H1 (cell line): ENCODE data around the gene CKAP2L. TPM values are rescaled to one million over a fixed set of nuclear protein-coding genes. Genes with fewer than 3 reads are reported as not detected.

Source experiments
- CTCF ChIA-PET: fragments of 300-600 bp; sonication (Branson Sonifier 250); formaldehyde crosslinking; loops from one replicate; lab custom pipeline; 2021; ENCODE audit not compliant: partially characterized antibody; lab: Charles Lee
- POLR2A ChIA-PET: fragments of 300-600 bp; sonication (Branson Sonifier 250); formaldehyde crosslinking; loops from one replicate; lab custom pipeline; 2021; ENCODE audit warnings: inconsistent platforms; ENCODE audit not compliant: partially characterized antibody; lab: Charles Lee
- DNase-seq, 2 experiments: peaks; one replicate each; pipeline versions ENCODE4 v3.0.0 to v3.0.0-alpha.2; 2010 to 2022; ENCODE audit warnings: low spot score in 2 of 2, low read depth in 1 of 2, mixed read lengths in 1 of 2
- FAIRE-seq: peaks from 2 replicates; lab custom pipeline; 2011; peaks lifted over from hg19 to GRCh38; lab: Jason Lieb, UNC
- H2AFZ ChIP-seq: 2 replicates; pipeline ENCODE4 v1.8.1; 2012; ENCODE audit warnings: low read length, inconsistent platforms
- H2AK5ac ChIP-seq: 2 replicates; pipeline ENCODE4 v1.6.1; 2013; ENCODE audit warnings: low read depth, low read length
- H2BK120ac ChIP-seq: replicated peaks from 2 replicates; pipeline ENCODE3; 2013; ENCODE audit warnings: low read depth, low read length, inconsistent platforms
- H2BK12ac ChIP-seq: 2 replicates; pipeline ENCODE4 v1.6.1; 2013; ENCODE audit warnings: low read depth, low read length
- H2BK15ac ChIP-seq: 2 replicates; pipeline ENCODE4 v1.6.1; 2013; ENCODE audit warnings: low read length
- H2BK20ac ChIP-seq: 2 replicates; pipeline ENCODE4 v1.6.1; 2013; ENCODE audit warnings: low read length
- H2BK5ac ChIP-seq: 2 replicates; pipeline ENCODE4 v1.6.1; 2013; ENCODE audit warnings: low read depth, low read length
- H3K14ac ChIP-seq: 2 replicates; pipeline ENCODE4 v1.6.1; 2013; ENCODE audit warnings: inconsistent platforms; ENCODE audit not compliant: insufficient read length
- H3K18ac ChIP-seq: 2 replicates; pipeline ENCODE4 v1.6.1; 2013; ENCODE audit warnings: low read length; ENCODE audit errors: extremely low read depth
- H3K23ac ChIP-seq: 2 replicates; pipeline ENCODE4 v1.6.1; 2013; ENCODE audit warnings: inconsistent platforms; ENCODE audit not compliant: insufficient read length
- H3K23me2 ChIP-seq: 2 replicates; pipeline ENCODE4 v1.6.1; 2013; ENCODE audit warnings: low read depth, low read length
- H3K27ac ChIP-seq: 2 replicates; pipeline ENCODE4 v1.6.1; 2011; ENCODE audit warnings: low read depth, low read length, inconsistent platforms
- H3K27me3 ChIP-seq, 4 experiments: replicated peaks in 1 of 4; 1 replicate in 1 of 4; 2 replicates in 3 of 4; pipeline versions ENCODE4 v1.6.1 to v1.8.1; 2011 to 2013; ENCODE audit warnings: low read length in 3 of 4, mild to moderate bottlenecking in 3 of 4, inconsistent platforms in 2 of 4, mixed read lengths in 2 of 4, moderate library complexity in 1 of 4; ENCODE audit not compliant: control insufficient read depth in 3 of 4, insufficient read depth in 3 of 4; ENCODE audit errors: extremely low read depth in 1 of 4
- H3K36me3 ChIP-seq, 4 experiments: 2 replicates each; pipeline versions ENCODE4 v1.6.1 to v1.8.1; 2011 to 2013; ENCODE audit warnings: mild to moderate bottlenecking in 4 of 4, low read length in 3 of 4, moderate library complexity in 2 of 4, control low read depth in 1 of 4, inconsistent platforms in 1 of 4; ENCODE audit not compliant: insufficient read depth in 4 of 4, control insufficient read depth in 2 of 4
- H3K4ac ChIP-seq: replicated peaks from 2 replicates; pipeline ENCODE3; 2013; ENCODE audit warnings: low read length, low read depth, mixed read lengths, inconsistent platforms; ENCODE audit not compliant: insufficient read length
- H3K4me1 ChIP-seq, 4 experiments: replicated peaks in 1 of 4; 1 replicate in 1 of 4; 2 replicates in 3 of 4; pipeline versions ENCODE4 v1.6.1 to v1.8.1; 2011 to 2013; ENCODE audit warnings: low read length in 3 of 4, inconsistent platforms in 2 of 4, mixed read lengths in 1 of 4; ENCODE audit not compliant: insufficient read depth in 4 of 4, control insufficient read depth in 3 of 4
- H3K4me2 ChIP-seq, 2 experiments: 2 replicates each; pipeline versions ENCODE4 v1.6.1 to v1.8.1; 2011 to 2013; ENCODE audit warnings: low read depth in 2 of 2, low read length in 2 of 2, control low read depth in 1 of 2, inconsistent platforms in 1 of 2, mild to moderate bottlenecking in 1 of 2; ENCODE audit not compliant: insufficient read depth in 1 of 2
- H3K4me3 ChIP-seq, 4 experiments: fragments of 200-600, 300-600 bp in 1 of 4; sonication (generic), shearing (Covaris generic), sonication (Bioruptor Twin) in 1 of 4; 2 replicates each; pipeline versions ENCODE4 v1.5.1 to v1.8.1; 2011 to 2016; ENCODE audit warnings: low read length in 4 of 4, low read depth in 3 of 4, control low read depth in 2 of 4, inconsistent platforms in 2 of 4, mild to moderate bottlenecking in 2 of 4, mixed read lengths in 1 of 4, moderate library complexity in 1 of 4; ENCODE audit not compliant: insufficient read depth in 2 of 4; ENCODE audit errors: extremely low read depth in 1 of 4
- H3K56ac ChIP-seq: replicated peaks from 2 replicates; pipeline ENCODE3; 2013; ENCODE audit warnings: low read depth, mild to moderate bottlenecking, mixed read lengths, low read length, inconsistent platforms; ENCODE audit not compliant: insufficient read length
- H3K79me1 ChIP-seq: 2 replicates; pipeline ENCODE4 v1.6.1; 2013; ENCODE audit warnings: low read depth, low read length, control low read depth
- H3K79me2 ChIP-seq, 2 experiments: 2 replicates each; pipeline versions ENCODE4 v1.6.1 to v1.8.1; 2012 to 2013; ENCODE audit warnings: low read length in 2 of 2, mild to moderate bottlenecking in 2 of 2, inconsistent platforms in 1 of 2; ENCODE audit not compliant: insufficient read depth in 2 of 2, control insufficient read depth in 1 of 2
- H3K9ac ChIP-seq, 4 experiments: replicated peaks in 1 of 4; 1 replicate in 1 of 4; 2 replicates in 3 of 4; pipeline versions ENCODE4 v1.6.1 to v1.8.1; 2011 to 2013; ENCODE audit warnings: low read depth in 3 of 4, low read length in 3 of 4, control low read depth in 2 of 4, mild to moderate bottlenecking in 2 of 4, moderate library complexity in 2 of 4, inconsistent platforms in 1 of 4; ENCODE audit errors: extremely low read depth in 1 of 4
- H3K9me3 ChIP-seq, 2 experiments: 2 replicates each; pipeline versions ENCODE4 v1.6.1 to v1.8.1; 2012 to 2013; ENCODE audit warnings: mild to moderate bottlenecking in 2 of 2, moderate library complexity in 2 of 2, control low read depth in 1 of 2, inconsistent platforms in 1 of 2, low read depth in 1 of 2, low read length in 1 of 2, mixed read lengths in 1 of 2; ENCODE audit not compliant: insufficient read depth in 2 of 2
- H4K20me1 ChIP-seq, 2 experiments: replicated peaks in 1 of 2; 2 replicates each; pipeline versions ENCODE3 to v1.8.1; 2011 to 2013; ENCODE audit warnings: inconsistent platforms in 2 of 2, low read length in 2 of 2, mild to moderate bottlenecking in 1 of 2; ENCODE audit not compliant: insufficient read depth in 2 of 2, control insufficient read depth in 1 of 2
- H4K5ac ChIP-seq: 2 replicates; pipeline ENCODE4 v1.6.1; 2013; ENCODE audit warnings: low read length, low read depth, mixed read lengths, inconsistent platforms; ENCODE audit not compliant: insufficient read length
- H4K8ac ChIP-seq: 2 replicates; pipeline ENCODE4 v1.8.0; 2013; ENCODE audit warnings: mild to moderate bottlenecking, moderate library complexity, low read length, inconsistent platforms; ENCODE audit not compliant: insufficient read depth; ENCODE audit errors: extremely low read depth
- H4K91ac ChIP-seq: replicated peaks from 2 replicates; pipeline ENCODE3; 2013; ENCODE audit warnings: low read length, mixed read lengths, inconsistent platforms; ENCODE audit not compliant: insufficient read length
- EGR1 ChIP-seq: IDR thresholded peaks from 2 replicates; pipeline ENCODE4 v1.6.1; 2011; ENCODE audit warnings: low read depth, low read length, borderline replicate concordance
- MAFK ChIP-seq: IDR thresholded peaks from 2 replicates; pipeline ENCODE4 v1.6.1; 2012; ENCODE audit warnings: low read depth, mild to moderate bottlenecking, improper control_type of control experiment, low read length
- POLR2A ChIP-seq, 2 experiments: IDR thresholded peaks; 1 replicate in 1 of 2; 2 replicates in 1 of 2; pipeline ENCODE4 v1.6.1; 2011; ENCODE audit warnings: low read depth in 2 of 2, low read length in 2 of 2, mild to moderate bottlenecking in 2 of 2; ENCODE audit errors: control extremely low read depth in 1 of 2
- TAF7 ChIP-seq: optimal IDR thresholded peaks from 2 replicates; pipeline ENCODE3; 2011; ENCODE audit warnings: low read depth, mild to moderate bottlenecking, inconsistent platforms, low read length, moderate library complexity, borderline replicate concordance
- TBP ChIP-seq: IDR thresholded peaks from 2 replicates; pipeline ENCODE4 v1.6.1; 2011; ENCODE audit warnings: low read depth, low read length, improper control_type of control experiment
- TCF12 ChIP-seq: IDR thresholded peaks from 2 replicates; pipeline ENCODE4 v1.6.1; 2011; ENCODE audit warnings: low read depth, mild to moderate bottlenecking, low read length
- WGBS, 2 experiments: shearing (Covaris generic) in 1 of 2; methylation state at CpG; one replicate each; pipeline versions ENCODE4 v1.1.6 to v1.1.7; 2013 to 2015; ENCODE audit warnings: low lambda C conversion rate in 2 of 2, mixed read lengths in 2 of 2, inconsistent platforms in 1 of 2, low coverage in 1 of 2, missing lambda C conversion rate in 1 of 2; ENCODE audit not compliant: insufficient replicate concordance in 2 of 2, insufficient coverage in 1 of 2, insufficient read length in 1 of 2; ENCODE audit errors: extremely low coverage in 1 of 2, missing lambda C conversion rate in 1 of 2; 5-methylcytosine and 5-hydroxymethylcytosine counted together
- polyA plus RNA-seq, 7 experiments: library from polyadenylated mRNA; depleted of rRNA in 3 of 7; stranded (reverse) in 5 of 7; unstranded in 2 of 7; fragments of >200 nt in 5 of 7; fragments of 200-250 nt in 2 of 7; gene quantifications; 1 replicate in 5 of 7; 2 replicates in 1 of 7; 4 replicates in 1 of 7; pipeline versions ENCODE4 v1.2.1 to v1.2.3, GENCODE V29; 2011 to 2013; ENCODE audit warnings: missing spikeins in 2 of 7, mixed read lengths in 2 of 7
- total RNA-seq: library from RNA; stranded (reverse); fragmentation: NEBNext Ultra II Directional; extraction: Animal tissue kit (Norgen Biotek cat#: 25700); gene quantifications from 2 replicates; pipeline ENCODE4 v1.2.1, GENCODE V29; 2021
- TF ChIP-seq, protein P1 (sequence below): IDR thresholded peaks from 2 replicates; pipeline ENCODE4 v1.6.1; 2012; ENCODE audit warnings: low read length, inconsistent platforms

Gene CKAP2L
- total and polyA plus RNA-seq, 2 of the 8 experiments (the other 6 are each of a cell fraction or from before 2014, with no cell fraction given) = 2.5 to 20.7 TPM

DNA sequence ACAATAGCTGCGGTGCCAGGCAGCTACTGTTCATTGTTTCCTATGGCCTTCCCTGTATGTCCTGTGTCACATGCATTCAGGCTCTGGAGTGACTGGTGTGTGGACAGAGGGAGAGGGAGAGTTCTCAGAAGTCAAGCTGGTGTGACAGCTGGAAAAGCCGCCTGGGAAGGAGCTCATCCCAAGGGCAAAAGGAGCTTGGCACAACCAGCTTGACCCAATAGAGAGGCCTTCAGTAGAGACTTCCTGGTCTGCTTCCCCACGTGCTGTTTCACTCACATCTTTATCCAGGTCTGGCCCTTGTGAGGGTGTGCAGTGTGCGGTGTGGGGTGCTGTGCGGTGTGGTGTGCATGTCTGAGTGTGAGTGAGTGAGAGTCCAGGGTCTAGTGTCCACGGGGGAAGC, 54.7 kb downstream of the CKAP2L start:
- Histone ChIP-seq H3K36me3 (no peaks in the 10 kb centered on the region), H2BK15ac (no peak overlapping the region), H3K4ac (no peak overlapping the region), H4K5ac (no peak overlapping the region), H3K4me1 (no peaks in the 10 kb centered on the region; a peak in 1 of 7 replicates), H3K27me3 (no peaks in the 10 kb centered on the region), H3K56ac (no peak overlapping the region), H2BK12ac (no peak overlapping the region), H3K4me2 (no peak overlapping the region), H3K23ac (no peak overlapping the region), H3K79me1 (no peaks in the 10 kb centered on the region), H3K14ac (no peak overlapping the region), H3K23me2 (no peaks in the 10 kb centered on the region), H4K91ac (peak overlapping the region; percentile 61), H2AK5ac (no peak overlapping the region), H3K9me3 (no peaks in the 10 kb centered on the region), H2BK20ac (no peak overlapping the region), H2AFZ (no peak overlapping the region), H3K18ac (no peak overlapping the region), H3K4me3 (no peak overlapping the region), H4K8ac (no peak overlapping the region), H3K27ac (no peak overlapping the region), H2BK5ac (no peak overlapping the region), H2BK120ac (no peak overlapping the region), H4K20me1 (no peaks in the 10 kb centered on the region), H3K9ac (no peak overlapping the region), H3K79me2 (no peaks in the 10 kb centered on the region)
- TF ChIP-seq MAFK (no peak), TCF12 (no peak), POLR2A (IDR thresholded peaks at IDR 0.05; ENCODE audit: control extremely low read depth in 1 of 2, low read depth in 2 of 2, low read length in 2 of 2) (no peak), EGR1 (no peak), TBP (no peak), TAF7 (no peak)
- TF ChIP-seq, protein P1, sequence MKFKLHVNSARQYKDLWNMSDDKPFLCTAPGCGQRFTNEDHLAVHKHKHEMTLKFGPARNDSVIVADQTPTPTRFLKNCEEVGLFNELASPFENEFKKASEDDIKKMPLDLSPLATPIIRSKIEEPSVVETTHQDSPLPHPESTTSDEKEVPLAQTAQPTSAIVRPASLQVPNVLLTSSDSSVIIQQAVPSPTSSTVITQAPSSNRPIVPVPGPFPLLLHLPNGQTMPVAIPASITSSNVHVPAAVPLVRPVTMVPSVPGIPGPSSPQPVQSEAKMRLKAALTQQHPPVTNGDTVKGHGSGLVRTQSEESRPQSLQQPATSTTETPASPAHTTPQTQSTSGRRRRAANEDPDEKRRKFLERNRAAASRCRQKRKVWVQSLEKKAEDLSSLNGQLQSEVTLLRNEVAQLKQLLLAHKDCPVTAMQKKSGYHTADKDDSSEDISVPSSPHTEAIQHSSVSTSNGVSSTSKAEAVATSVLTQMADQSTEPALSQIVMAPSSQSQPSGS = no peak
- WGBS, 2 experiments = 85% methylated on average over 6 of the region's 6 CpGs; no CpG with 5 or more reads in 1 of the 2 experiments
- CTCF ChIA-PET = interaction anchor here (1.0 to 3.8 kb wide), 3 partner anchors 17 to 83 kb away, joined by 4 to 15 read pairs (median 6); no protein-coding TSS in a partner anchor
- POLR2A ChIA-PET = interaction anchor here (0.6 to 1.0 kb wide), 4 partner anchors 45 to 95 kb away, joined by 3 to 6 read pairs (median 4); no protein-coding TSS in a partner anchor
- no peak for FAIRE-seq
- DNase-seq = peak in 1 of 2 experiments; percentile 20
